Measurements from ENCODE around the gene TMEM141.

Gene TMEM141

DNA sequence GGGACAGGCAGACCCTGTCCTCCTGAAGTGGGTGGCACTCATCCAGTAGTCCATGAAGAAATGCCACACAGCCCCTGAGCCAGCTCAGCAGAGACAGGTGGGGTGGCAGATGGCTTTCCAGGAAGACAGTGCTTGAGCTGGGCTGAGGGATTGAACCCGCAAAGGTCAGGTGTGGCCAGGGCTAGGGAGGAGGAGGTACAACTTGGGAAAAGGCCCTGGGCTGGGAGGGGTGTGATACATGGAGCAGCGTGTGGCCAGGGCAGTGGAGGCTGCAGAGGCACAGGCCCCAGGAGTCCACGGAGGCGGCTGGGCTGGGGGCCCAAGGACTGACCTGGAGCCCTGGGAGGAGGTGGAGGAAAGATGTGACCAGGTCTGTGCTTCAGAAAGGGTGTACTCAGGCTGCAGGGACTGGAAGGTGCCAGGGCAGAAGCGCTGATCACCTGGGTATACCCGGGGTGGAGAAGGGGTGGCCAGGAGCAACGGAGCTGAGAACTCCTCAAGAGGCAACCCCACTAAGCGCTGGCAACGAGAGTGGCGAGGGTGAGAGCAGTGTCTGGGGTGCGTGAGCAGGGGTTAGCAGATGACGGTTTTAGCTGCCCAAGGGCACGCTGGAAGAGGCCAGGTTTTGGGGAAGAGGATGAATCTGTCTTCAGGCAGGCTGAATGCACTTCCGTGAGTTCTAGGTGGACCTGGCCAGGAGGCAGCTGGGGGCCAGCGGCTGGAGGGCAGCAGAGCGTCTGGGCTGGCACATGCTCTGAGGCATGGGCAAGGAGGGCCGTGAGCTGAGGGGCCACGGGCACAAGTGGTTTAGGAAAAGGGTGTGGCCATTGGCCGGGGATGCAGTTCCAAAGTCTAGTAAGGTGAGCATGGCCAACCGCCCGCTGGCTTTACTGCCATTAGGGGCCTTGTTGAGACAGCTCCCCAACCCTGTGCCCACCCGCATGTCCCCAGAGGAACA lies 12.7 kb downstream of the TMEM141 start:
- Histone ChIP-seq H3K27ac (ENCODE audit: low read depth, low read length, poor library complexity, severe bottlenecking) (no peak overlapping the region), H3K4me1 (ENCODE audit: insufficient read depth, low read length, severe bottlenecking) (peaks cover 38% of the 10 kb centered on the region), H3K9me3 (ENCODE audit: low read length) (no peaks in the 10 kb centered on the region), H3K27me3 (ENCODE audit: insufficient read depth, low read length) (peaks cover 6% of the 10 kb centered on the region; the same call in 1 of the 2 replicates), H3K36me3 (ENCODE audit: insufficient read depth, low read length) (peaks cover 14% of the 10 kb centered on the region), H3K9me2 (ENCODE audit: low read depth, low read length) (no peaks in the 10 kb centered on the region), H4K20me1 (ENCODE audit: insufficient read depth, low read length) (no peaks in the 10 kb centered on the region), H3K4me2 (ENCODE audit: low read length) (no peak overlapping the region), H3K4me3 (ENCODE audit: low read depth, low read length, poor library complexity, severe bottlenecking) (no peak overlapping the region), H2AFZ (ENCODE audit: low read length) (no peak overlapping the region), H3K9ac (ENCODE audit: low read length) (no peak overlapping the region), H3K79me2 (ENCODE audit: insufficient read depth, low read length) (peaks cover 4% of the 10 kb centered on the region), H3F3A (ENCODE audit: insufficient read depth, low read length) (no peaks in the 10 kb centered on the region)
- TF ChIP-seq, protein P1, sequence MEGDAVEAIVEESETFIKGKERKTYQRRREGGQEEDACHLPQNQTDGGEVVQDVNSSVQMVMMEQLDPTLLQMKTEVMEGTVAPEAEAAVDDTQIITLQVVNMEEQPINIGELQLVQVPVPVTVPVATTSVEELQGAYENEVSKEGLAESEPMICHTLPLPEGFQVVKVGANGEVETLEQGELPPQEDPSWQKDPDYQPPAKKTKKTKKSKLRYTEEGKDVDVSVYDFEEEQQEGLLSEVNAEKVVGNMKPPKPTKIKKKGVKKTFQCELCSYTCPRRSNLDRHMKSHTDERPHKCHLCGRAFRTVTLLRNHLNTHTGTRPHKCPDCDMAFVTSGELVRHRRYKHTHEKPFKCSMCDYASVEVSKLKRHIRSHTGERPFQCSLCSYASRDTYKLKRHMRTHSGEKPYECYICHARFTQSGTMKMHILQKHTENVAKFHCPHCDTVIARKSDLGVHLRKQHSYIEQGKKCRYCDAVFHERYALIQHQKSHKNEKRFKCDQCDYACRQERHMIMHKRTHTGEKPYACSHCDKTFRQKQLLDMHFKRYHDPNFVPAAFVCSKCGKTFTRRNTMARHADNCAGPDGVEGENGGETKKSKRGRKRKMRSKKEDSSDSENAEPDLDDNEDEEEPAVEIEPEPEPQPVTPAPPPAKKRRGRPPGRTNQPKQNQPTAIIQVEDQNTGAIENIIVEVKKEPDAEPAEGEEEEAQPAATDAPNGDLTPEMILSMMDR (IDR thresholded peaks at IDR 0.05; ENCODE audit: low read length), result no peak
- TF ChIP-seq EZH2 (IDR thresholded peaks at IDR 0.05; ENCODE audit: borderline replicate concordance, low read length), result no peak

DNA sequence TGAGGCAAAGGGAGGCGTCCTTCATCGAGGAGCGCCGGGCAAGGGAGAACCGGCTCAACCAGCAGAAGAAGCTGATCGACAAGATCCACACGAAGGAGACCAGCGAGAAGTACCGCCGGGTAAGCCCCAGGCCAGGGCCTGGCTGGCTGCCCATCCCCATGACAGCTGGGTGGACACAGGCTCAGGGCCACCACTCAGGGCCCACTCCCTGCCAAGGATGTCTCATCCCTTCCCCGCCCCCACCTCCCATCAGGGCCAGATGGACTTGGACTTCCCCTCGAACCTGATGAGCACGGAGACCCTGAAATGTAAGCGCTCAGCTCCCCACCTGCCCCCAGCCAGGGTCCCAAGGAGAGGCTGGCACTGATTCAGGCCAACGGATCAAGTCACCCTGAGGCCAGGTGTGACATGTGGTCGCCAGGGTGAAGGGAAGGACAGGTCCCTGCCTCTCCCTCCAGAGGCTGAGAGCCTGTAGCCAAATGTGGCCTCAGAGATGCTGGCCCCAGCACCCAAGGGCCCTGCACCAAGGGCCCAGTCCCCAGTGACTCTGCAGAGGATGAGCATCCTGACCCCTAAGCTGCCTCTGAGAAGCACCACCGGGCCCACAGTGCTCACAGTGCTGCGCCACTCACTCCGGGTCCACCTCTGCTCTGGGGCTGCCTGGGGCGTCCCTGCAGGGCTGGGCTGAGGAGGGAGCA lies 13.5 kb downstream of the TMEM141 start:
- Histone ChIP-seq H3K9me3 (ENCODE audit: low read length) (no peaks in the 10 kb centered on the region), H3K79me2 (ENCODE audit: insufficient read depth, low read length) (peaks cover 12% of the 10 kb centered on the region), H4K20me1 (ENCODE audit: insufficient read depth, low read length) (no peaks in the 10 kb centered on the region), H3K9me2 (ENCODE audit: low read depth, low read length) (no peaks in the 10 kb centered on the region), H3K4me3 (ENCODE audit: low read depth, low read length, poor library complexity, severe bottlenecking) (no peak overlapping the region), H3K36me3 (ENCODE audit: insufficient read depth, low read length) (peaks cover 21% of the 10 kb centered on the region), H2AFZ (ENCODE audit: low read length) (no peak overlapping the region), H3K27me3 (ENCODE audit: insufficient read depth, low read length) (no peaks in the 10 kb centered on the region), H3K9ac (ENCODE audit: low read length) (no peak overlapping the region), H3K27ac (ENCODE audit: low read depth, low read length, poor library complexity, severe bottlenecking) (no peak overlapping the region), H3F3A (ENCODE audit: insufficient read depth, low read length) (no peaks in the 10 kb centered on the region), H3K4me1 (ENCODE audit: insufficient read depth, low read length, severe bottlenecking) (peaks cover 42% of the 10 kb centered on the region), H3K4me2 (ENCODE audit: low read length) (no peak overlapping the region)
- no peak for TF ChIP-seq EZH2 (IDR thresholded peaks at IDR 0.05; ENCODE audit: borderline replicate concordance, low read length)
- TF ChIP-seq, protein P1 (IDR thresholded peaks at IDR 0.05; ENCODE audit: low read length), result no peak

DNA sequence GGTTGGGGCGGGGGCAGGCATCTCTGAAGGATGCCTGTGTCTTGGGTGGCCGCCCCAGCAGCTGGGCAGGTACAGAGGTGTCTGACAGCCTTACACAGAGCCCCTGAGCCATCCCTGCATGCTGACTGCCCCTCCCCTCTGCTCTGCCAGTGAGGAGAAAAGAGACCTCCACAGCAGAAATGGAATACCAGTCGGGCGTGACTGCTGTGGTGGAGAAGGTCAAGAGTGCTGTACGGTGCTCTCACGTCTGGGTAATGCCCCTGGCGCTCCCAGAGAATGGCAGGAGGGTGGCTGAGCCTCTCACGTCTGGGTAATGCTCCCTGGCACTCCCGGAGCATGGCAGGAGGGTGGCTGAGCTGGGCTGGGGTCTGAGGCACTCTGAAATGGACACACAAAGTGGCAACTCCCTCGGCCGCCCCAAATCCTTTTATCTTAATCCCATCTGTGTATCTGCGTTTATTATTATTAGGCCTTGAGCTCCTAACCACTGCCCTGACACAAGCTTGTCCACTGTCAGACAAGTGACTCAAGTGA lies 14.1 kb downstream of the TMEM141 start:
- Histone ChIP-seq H3K4me2 (ENCODE audit: low read length) (no peak overlapping the region), H3K9me3 (ENCODE audit: low read length) (no peaks in the 10 kb centered on the region), H3K27me3 (ENCODE audit: insufficient read depth, low read length) (no peaks in the 10 kb centered on the region), H3K4me3 (ENCODE audit: low read depth, low read length, poor library complexity, severe bottlenecking) (no peak overlapping the region), H4K20me1 (ENCODE audit: insufficient read depth, low read length) (no peaks in the 10 kb centered on the region), H3K27ac (ENCODE audit: low read depth, low read length, poor library complexity, severe bottlenecking) (no peak overlapping the region), H3K4me1 (ENCODE audit: insufficient read depth, low read length, severe bottlenecking) (peaks cover 44% of the 10 kb centered on the region), H3K79me2 (ENCODE audit: insufficient read depth, low read length) (peaks cover 18% of the 10 kb centered on the region), H3K36me3 (ENCODE audit: insufficient read depth, low read length) (peaks cover 28% of the 10 kb centered on the region), H3K9me2 (ENCODE audit: low read depth, low read length) (no peaks in the 10 kb centered on the region), H3F3A (ENCODE audit: insufficient read depth, low read length) (no peaks in the 10 kb centered on the region), H2AFZ (ENCODE audit: low read length) (no peak overlapping the region), H3K9ac (ENCODE audit: low read length) (no peak overlapping the region)
- TF ChIP-seq EZH2 (IDR thresholded peaks at IDR 0.05; ENCODE audit: borderline replicate concordance, low read length), result no peak
- TF ChIP-seq, protein P1 (IDR thresholded peaks at IDR 0.05; ENCODE audit: low read length), result no peak

Data from OCI-LY1 (cell line).